HG02588 (cell line): ENCODE results near the gene PHF24.
"Not testable (repeated sequence)": the region's sequence is repeated elsewhere in the genome, so short reads cannot be mapped to it uniquely, and the experiment has no call there.

Experiments
- ATAC-seq: cut with Tn5 transposase; IDR thresholded peaks from one replicate; pipeline ENCODE4 v1.9.1; 2021; ENCODE audit warnings: mild to moderate bottlenecking, moderate library complexity; ENCODE audit not compliant: unreplicated experiment

PHF24 gene

DNA sequence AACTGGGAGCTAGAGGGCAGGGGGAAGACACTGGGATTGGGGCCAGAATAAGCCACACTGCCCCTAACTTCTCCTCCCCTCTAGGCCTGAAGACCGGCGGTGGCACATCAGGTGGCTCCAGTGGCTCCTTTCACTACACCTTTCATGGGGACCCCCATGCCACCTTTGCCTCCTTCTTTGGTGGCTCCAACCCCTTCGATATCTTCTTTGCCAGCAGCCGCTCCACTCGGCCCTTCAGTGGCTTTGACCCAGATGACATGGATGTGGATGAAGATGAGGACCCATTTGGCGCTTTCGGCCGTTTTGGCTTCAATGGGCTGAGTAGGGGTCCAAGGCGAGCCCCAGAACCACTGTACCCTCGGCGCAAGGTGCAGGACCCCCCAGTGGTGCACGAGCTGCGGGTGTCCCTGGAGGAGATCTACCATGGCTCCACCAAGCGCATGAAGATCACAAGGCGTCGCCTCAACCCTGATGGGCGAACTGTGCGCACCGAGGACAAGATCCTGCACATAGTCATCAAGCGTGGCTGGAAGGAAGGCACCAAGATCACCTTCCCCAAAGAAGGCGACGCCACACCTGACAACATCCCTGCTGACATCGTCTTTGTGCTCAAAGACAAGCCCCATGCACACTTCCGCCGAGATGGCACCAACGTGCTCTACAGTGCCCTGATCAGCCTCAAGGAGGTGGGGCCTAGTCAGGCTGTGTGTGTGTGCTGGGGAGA lies 38.3 kb downstream of the PHF24 start:
- no peak for ATAC-seq

DNA sequence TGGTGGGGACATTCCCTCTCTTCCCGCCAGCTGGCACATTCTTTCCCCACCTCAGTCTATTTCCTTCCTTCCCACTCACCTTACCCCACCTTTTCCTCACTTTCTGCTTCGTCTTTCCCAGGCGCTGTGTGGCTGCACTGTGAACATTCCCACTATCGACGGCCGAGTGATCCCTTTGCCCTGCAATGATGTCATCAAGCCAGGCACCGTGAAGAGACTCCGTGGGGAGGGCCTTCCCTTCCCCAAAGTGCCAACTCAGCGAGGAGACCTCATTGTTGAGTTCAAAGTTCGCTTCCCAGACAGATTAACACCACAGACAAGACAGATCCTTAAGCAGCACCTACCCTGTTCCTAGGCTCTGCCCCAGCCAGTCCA lies 38.8 kb downstream of the PHF24 start:
- no peak for ATAC-seq

- ATAC-seq: no peak
These were observed 39.3 kb downstream of the PHF24 start for GRCh38 chr9:34997379-34997781.

DNA sequence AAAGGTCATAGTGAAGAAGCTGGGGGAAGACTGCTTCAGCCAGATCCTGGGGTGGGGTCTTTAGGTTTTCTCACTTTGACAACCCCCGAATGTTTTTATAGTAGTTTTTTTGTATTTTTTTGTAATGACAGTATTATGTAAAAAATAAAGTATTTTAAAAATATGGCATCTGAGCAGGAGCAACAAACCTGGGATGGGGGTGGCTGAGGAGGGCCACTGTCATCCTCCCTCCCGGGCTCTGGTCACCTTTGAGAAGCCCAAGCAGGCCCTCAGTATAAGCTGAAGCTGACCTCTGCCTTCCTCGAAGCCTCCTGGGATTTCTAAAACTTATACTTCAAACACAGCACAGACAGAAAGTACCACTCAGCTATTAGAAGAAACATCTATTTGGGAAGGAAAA lies 40.2 kb downstream of the PHF24 start:
- no peak for ATAC-seq

- ATAC-seq: no peak
These were observed 41.5 kb downstream of the PHF24 start for GRCh38 chr9:34999576-34999975.

DNA sequence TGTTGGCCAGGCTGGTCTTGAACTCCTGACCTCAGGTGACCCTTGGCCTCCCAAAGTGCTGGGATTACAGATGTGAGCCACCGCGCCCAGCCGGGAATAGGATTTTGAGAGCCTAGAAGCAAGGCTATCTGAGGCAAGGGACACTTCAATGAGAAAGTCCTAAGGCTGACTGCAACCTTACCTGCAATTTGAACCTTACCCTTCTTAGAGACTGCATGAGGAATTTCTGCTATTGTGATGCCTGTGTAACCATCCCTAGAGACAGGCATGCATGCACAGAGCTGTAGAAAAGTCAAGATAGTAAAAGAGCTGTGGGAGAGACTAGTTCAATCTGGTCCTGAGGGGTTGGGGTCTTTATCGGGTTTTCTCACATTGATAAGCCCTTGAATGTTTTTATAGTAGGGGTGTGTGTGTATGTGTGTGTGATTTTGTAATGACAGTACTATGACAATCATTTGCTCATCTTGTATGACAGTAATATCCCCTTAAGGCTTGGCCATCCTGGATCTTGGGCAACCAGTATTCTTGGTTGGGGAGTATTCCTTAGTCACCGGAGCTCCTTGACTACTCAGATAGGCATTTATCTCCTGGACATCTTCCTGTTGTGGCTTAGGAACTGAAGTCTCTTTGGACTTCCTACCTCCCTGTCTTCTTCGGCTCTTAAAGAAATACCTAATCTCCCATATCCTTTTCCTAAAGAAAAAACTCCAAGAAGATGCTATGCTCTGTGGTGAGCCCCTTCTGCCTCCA lies 42.6 kb downstream of the PHF24 start:
- no peak for ATAC-seq

DNA sequence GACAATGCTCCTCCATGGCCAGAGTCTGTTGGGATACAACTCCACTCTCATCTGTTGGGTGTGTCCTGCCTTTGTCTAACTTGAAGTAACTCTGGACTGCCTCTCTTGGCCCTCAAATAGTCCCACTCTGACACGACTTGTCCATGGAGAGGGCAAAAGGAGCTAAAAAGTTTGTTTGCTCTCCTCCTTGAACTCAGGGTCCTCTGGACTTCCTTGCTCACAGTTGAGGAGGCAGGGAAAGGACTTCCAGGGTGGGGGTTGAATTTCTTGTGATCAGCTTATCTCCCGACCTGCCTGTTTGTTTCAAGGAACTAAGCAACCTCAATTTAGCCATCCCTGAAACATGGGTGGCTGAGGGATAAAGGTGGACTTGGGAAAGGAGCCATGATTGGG lies 43.2 kb downstream of the PHF24 start:
- no peak for ATAC-seq

- no peak for ATAC-seq
These were observed 43.9 kb downstream of the PHF24 start for GRCh38 chr9:35001803-35002502.

GRCh38 chr9:35002623-35003022 lies 44.5 kb downstream of the PHF24 start:
- no peak for ATAC-seq

DNA sequence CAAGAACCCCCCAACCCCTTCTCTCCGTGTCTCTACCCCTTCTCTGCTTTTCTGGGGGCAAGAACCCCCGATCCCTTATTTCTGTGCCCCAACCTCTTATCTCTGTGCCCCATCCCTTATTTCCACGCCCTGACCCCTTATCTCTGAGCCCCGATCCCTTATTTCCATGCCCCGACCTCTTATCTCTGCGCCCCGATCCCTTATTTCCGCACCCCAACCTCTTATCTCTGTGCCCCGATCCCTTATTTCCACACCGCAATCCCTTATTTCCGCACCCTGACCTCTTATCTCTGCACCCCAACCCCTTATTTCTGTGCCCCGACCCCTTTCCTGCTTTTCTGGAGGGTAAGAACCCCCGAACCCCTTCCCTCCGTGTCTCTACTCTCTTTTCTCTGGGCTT lies 46.2 kb downstream of the PHF24 start:
- not testable (repeated sequence) for ATAC-seq

GRCh38 chr9:35010351-35010958 lies 52.4 kb downstream of the PHF24 start:
- ATAC-seq: no peak

DNA sequence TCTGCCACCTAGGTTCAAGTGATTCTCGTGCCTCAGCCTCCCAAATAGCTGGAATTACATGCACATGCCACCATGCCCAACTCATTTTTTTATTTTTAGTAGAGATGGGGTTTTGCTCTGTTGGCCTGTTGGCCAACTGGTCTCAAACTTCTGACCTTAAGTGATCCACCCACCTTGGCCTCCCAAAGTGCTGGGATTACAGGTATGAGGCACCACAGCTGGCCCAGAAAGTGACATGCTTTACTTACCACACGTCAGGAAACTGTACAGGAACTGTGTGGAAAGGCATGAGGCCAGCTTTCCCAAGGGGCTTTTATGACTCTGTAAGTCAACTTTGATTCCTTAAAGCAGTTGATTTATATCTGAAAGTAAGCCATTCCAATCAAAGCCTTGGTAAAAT lies 56.4 kb downstream of the PHF24 start:
- no peak for ATAC-seq

GRCh38 chr9:35023443-35023842 lies 65.4 kb downstream of the PHF24 start:
- ATAC-seq: not testable (repeated sequence)

DNA sequence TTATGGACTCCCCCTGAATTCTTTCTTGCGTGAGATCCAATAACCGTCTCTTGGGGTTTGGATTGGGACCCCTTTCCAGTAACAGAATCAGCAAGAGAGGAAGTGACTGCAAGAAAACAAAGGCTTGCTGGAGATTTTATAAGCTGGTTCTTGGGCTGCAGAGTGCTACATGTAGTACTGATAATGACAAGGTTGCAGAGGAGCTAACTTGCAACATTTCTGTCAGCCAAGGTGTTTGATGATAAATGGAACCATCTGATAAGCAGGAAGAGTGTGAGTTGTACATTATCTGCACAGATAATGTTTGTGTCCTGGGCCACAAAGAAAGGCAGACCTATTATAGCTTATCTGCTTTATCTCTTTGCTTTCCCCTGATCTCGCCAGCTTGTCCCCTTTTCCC lies 68.6 kb downstream of the PHF24 start:
- no peak for ATAC-seq

- no peak for ATAC-seq
These were observed 69.3 kb downstream of the PHF24 start for GRCh38 chr9:35027374-35027773.

DNA sequence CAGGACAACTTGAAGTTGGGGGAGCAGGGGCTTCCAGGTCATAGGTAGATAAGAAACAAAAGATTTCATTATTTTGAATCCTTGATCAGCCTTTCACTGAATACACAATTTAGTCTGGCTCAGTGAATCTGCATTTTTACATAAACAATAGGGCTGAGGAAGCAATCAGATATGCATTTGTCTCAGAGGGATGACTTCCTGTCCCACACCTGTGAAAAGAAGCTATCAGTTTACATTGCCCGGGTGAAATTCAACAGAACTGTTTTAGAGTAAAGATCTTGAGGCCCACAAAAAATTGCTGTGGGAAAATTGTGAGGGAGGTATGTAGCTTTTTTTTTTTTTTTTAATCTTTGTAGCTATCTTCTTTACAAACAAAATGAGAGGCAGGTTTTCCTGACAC lies 69.8 kb downstream of the PHF24 start:
- no peak for ATAC-seq

- no peak for ATAC-seq
These were observed 70.3 kb downstream of the PHF24 start for GRCh38 chr9:35028341-35028740.

DNA sequence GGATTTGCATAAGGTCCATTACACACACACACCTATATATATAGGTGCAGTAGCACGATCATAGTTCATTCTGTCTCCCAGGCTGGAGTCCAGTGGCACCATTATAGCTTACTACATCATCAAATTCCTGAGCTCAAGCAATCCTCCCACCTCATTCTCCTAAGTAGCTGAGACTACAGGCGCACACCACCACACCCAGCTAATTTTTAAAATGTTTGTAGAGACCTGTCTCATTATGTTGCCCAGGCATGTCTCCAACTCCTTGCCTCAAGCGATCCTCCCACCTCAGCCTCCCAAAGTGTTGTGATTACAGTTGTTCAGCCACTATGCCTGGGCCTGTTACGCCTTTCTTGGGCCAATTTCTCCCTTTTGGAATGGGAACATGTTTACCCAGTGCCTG lies 71.2 kb downstream of the PHF24 start:
- ATAC-seq: no peak

DNA sequence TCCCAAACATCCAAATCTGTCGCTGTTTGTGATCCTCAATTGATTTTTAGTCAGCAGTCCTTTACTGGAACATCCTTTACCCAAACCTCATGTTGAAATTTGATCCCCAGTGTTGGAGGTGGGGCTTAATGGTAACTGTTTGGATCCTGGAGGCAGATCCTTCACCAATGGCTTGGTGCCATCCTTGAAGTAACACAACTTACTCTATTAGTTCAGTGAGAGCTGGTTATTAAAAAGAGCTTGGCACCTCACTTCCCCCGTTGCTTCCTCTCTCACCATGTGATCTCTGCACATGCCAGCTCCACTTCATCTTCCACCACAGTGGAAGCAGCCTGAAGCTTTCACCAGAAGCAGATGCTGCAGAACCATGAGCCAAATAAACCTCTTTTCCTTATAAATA lies 71.8 kb downstream of the PHF24 start:
- ATAC-seq: no peak
